H9 (cell line): ENCODE results near the gene HNRNPH1. TPM values are rescaled to one million over a fixed set of nuclear protein-coding genes. Genes with fewer than 3 reads are reported as not detected.

ENCODE experiments used
- DNase-seq: peaks from one replicate; pipeline ENCODE4 v3.0.0-alpha.2; 2017
- H2AFZ ChIP-seq: one replicate; pipeline ENCODE4 v1.6.1; 2013; ENCODE audit warnings: mild to moderate bottlenecking, low read length, control low read depth, moderate library complexity
- H2AK5ac ChIP-seq: 2 replicates; pipeline ENCODE4 v1.6.1; 2013; ENCODE audit warnings: low read length, control low read depth, mixed read lengths; ENCODE audit not compliant: insufficient read length
- H2BK120ac ChIP-seq: one replicate; pipeline ENCODE4 v1.6.1; 2013; ENCODE audit warnings: low read depth, mild to moderate bottlenecking, low read length, control low read depth, inconsistent platforms; ENCODE audit not compliant: poor library complexity, severe bottlenecking
- H2BK12ac ChIP-seq: 2 replicates; pipeline ENCODE4 v1.6.1; 2013; ENCODE audit warnings: low read length, control low read depth, mixed read lengths, low read depth; ENCODE audit not compliant: insufficient read length
- H2BK15ac ChIP-seq: 2 replicates; pipeline ENCODE4 v1.6.1; 2013; ENCODE audit warnings: low read depth, low read length, control low read depth
- H2BK20ac ChIP-seq: one replicate; pipeline ENCODE4 v1.6.1; 2013; ENCODE audit warnings: low read depth, mild to moderate bottlenecking, low read length, control low read depth, inconsistent platforms; ENCODE audit not compliant: poor library complexity, severe bottlenecking
- H2BK5ac ChIP-seq: 2 replicates; pipeline ENCODE4 v1.6.1; 2013; ENCODE audit warnings: low read length, control low read depth, mixed read lengths; ENCODE audit not compliant: insufficient read length
- H3K14ac ChIP-seq: 2 replicates; pipeline ENCODE4 v1.6.1; 2013; ENCODE audit warnings: low read length, control low read depth; ENCODE audit not compliant: insufficient read depth
- H3K18ac ChIP-seq: 2 replicates; pipeline ENCODE4 v1.6.1; 2013; ENCODE audit warnings: low read depth, mild to moderate bottlenecking, mixed read lengths, low read length, control low read depth; ENCODE audit not compliant: insufficient read length
- H3K23ac ChIP-seq: 2 replicates; pipeline ENCODE4 v1.6.1; 2013; ENCODE audit warnings: low read length, control low read depth, mixed read lengths, low read depth; ENCODE audit not compliant: insufficient read length
- H3K23me2 ChIP-seq: 2 replicates; pipeline ENCODE4 v1.6.1; 2013; ENCODE audit warnings: low read depth, mild to moderate bottlenecking, mixed read lengths, low read length, control low read depth; ENCODE audit not compliant: insufficient read length, poor library complexity, severe bottlenecking
- H3K27ac ChIP-seq: 2 replicates; pipeline ENCODE4 v1.5.1; 2013; ENCODE audit warnings: low read length, control low read depth, mixed read lengths, low read depth; ENCODE audit not compliant: insufficient read length
- H3K27me3 ChIP-seq: 2 replicates; pipeline ENCODE4 v1.6.1; 2013; ENCODE audit warnings: low read length, control low read depth, inconsistent platforms; ENCODE audit not compliant: insufficient read depth
- H3K4ac ChIP-seq: 2 replicates; pipeline ENCODE4 v1.6.1; 2013; ENCODE audit warnings: low read depth, mild to moderate bottlenecking, control low read depth, inconsistent platforms, low read length, moderate library complexity
- H3K4me1 ChIP-seq: 2 replicates; pipeline ENCODE4 v1.6.1; 2013; ENCODE audit warnings: low read length, control low read depth, inconsistent platforms; ENCODE audit not compliant: insufficient read depth
- H3K4me2 ChIP-seq: 2 replicates; pipeline ENCODE4 v1.6.1; 2013; ENCODE audit warnings: low read length, control low read depth, mixed read lengths; ENCODE audit not compliant: insufficient read length, insufficient read depth
- H3K56ac ChIP-seq: 2 replicates; pipeline ENCODE4 v1.6.1; 2013; ENCODE audit warnings: low read depth, mild to moderate bottlenecking, mixed read lengths, low read length, control low read depth; ENCODE audit not compliant: insufficient read length
- H3K79me1 ChIP-seq: 2 replicates; pipeline ENCODE4 v1.6.1; 2013; ENCODE audit warnings: low read depth, mild to moderate bottlenecking, moderate library complexity, low read length, control low read depth, inconsistent platforms; ENCODE audit not compliant: insufficient read depth, poor library complexity, severe bottlenecking
- H3K79me2 ChIP-seq: 2 replicates; pipeline ENCODE4 v1.6.1; 2013; ENCODE audit warnings: low read length, control low read depth, inconsistent platforms; ENCODE audit not compliant: insufficient read depth
- H3K9ac ChIP-seq: 2 replicates; pipeline ENCODE4 v1.6.1; 2013; ENCODE audit warnings: low read length, control low read depth, mixed read lengths; ENCODE audit not compliant: insufficient read length; ENCODE audit errors: extremely low read depth
- H3K9me3 ChIP-seq: one replicate; pipeline ENCODE4 v1.6.1; 2013; ENCODE audit warnings: low read depth, low read length, inconsistent platforms; ENCODE audit not compliant: control insufficient read depth
- H3T11ph ChIP-seq: one replicate; pipeline ENCODE4 v1.6.1; 2013; ENCODE audit warnings: mild to moderate bottlenecking, low read length, control low read depth, inconsistent platforms
- H4K20me1 ChIP-seq: one replicate; pipeline ENCODE4 v1.6.1; 2013; ENCODE audit not compliant: control insufficient read depth, insufficient read length, insufficient read depth
- H4K5ac ChIP-seq: 2 replicates; pipeline ENCODE4 v1.6.1; 2013; ENCODE audit warnings: low read depth, mild to moderate bottlenecking, mixed read lengths, low read length, control low read depth; ENCODE audit not compliant: insufficient read length
- H4K8ac ChIP-seq: replicated peaks from 2 replicates; pipeline ENCODE4 v1.6.1; 2013; ENCODE audit warnings: low read length, control low read depth, mixed read lengths, low read depth; ENCODE audit not compliant: insufficient read length
- H4K91ac ChIP-seq: 2 replicates; pipeline ENCODE4 v1.6.1; 2013; ENCODE audit warnings: low read depth, mild to moderate bottlenecking, moderate library complexity, mixed read lengths, low read length, control low read depth; ENCODE audit not compliant: insufficient read length
- H3K27ac Mint-ChIP-seq, 3 experiments: 2 replicates in 2 of 3; 3 replicates in 1 of 3; pipeline ENCODE4 v1.8.0; 2020 to 2021; ENCODE audit warnings: mixed read lengths in 3 of 3, mild to moderate bottlenecking in 1 of 3, moderate library complexity in 1 of 3
- H3K27me3 Mint-ChIP-seq: 2 replicates; pipeline ENCODE4 v1.8.0; 2021; ENCODE audit warnings: low read depth, mild to moderate bottlenecking, moderate library complexity, mixed read lengths
- H3K36me3 Mint-ChIP-seq, 3 experiments: 2 replicates in 2 of 3; 3 replicates in 1 of 3; pipeline ENCODE4 v1.8.0; 2020 to 2021; ENCODE audit warnings: low read depth in 3 of 3, mixed read lengths in 3 of 3; ENCODE audit not compliant: insufficient read depth in 1 of 3
- H3K4me1 Mint-ChIP-seq, 2 experiments: 2 replicates each; pipeline ENCODE4 v1.8.0; 2020; ENCODE audit warnings: mixed read lengths in 2 of 2
- H3K4me3 Mint-ChIP-seq, 2 experiments: 2 replicates in 1 of 2; 3 replicates in 1 of 2; pipeline ENCODE4 v1.8.0; 2020 to 2021; ENCODE audit warnings: mild to moderate bottlenecking in 2 of 2, mixed read lengths in 2 of 2, moderate library complexity in 1 of 2
- H3K9me3 Mint-ChIP-seq, 2 experiments: 2 replicates in 1 of 2; 3 replicates in 1 of 2; pipeline ENCODE4 v1.8.0; 2020; ENCODE audit warnings: mild to moderate bottlenecking in 2 of 2, mixed read lengths in 2 of 2, moderate library complexity in 1 of 2
- WGBS: extraction: QIAGEN DNeasy Blood & Tissue Kit; methylation state at CpG from one replicate; pipeline ENCODE4 v1.1.7; 2013; ENCODE audit warnings: missing lambda C conversion rate, low lambda C conversion rate, mixed read lengths; ENCODE audit not compliant: insufficient read length; ENCODE audit errors: extremely low coverage; 5-methylcytosine and 5-hydroxymethylcytosine counted together
- total RNA-seq: library from RNA; stranded (reverse); gene quantifications from 2 replicates; pipeline ENCODE4 v1.2.1, GENCODE V29; 2021
- TF ChIP-seq, protein P1 (sequence below): fragments of 200-600 bp; sonication (generic); conservative IDR thresholded peaks from 3 replicates; pipeline ENCODE4 v1.8.0; 2021; ENCODE audit warnings: antibody characterized with exemption, mild to moderate bottlenecking

Gene HNRNPH1
- total RNA-seq, 1 experiment from 2014 or later: 1,066 TPM

DNA sequence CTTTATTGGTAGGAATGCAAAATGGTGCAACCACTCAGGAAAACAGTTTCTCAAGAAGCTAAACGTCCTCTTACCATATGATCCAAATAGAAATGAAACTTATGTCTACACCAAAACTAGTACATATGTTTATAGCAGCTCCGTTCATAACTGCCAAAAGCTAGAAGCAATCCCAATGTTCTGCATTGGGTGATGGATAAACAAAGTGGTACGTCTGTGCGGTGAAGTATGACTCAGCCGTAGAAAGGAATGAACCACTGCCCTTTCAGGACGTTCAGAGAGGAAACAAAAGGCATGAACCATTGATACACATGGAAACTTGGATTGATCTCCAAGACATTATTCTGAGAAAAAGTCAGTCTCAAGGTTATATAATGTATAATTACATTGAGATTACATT lies 27.6 kb downstream of the HNRNPH1 start:
- H2BK120ac ChIP-seq: no peak overlapping the region
- no CpG with 5 or more reads among the region's 6 CpGs for WGBS
- H3K27me3 Mint-ChIP-seq: no peaks in the 10 kb centered on the region
- no peak overlapping the region for H3K4me2 ChIP-seq
- H2BK15ac ChIP-seq: no peak overlapping the region
- H4K5ac ChIP-seq: no peak overlapping the region
- no peak overlapping the region for H3K18ac ChIP-seq
- H3K4me1 Mint-ChIP-seq: no peaks in the 10 kb centered on the region
- TF ChIP-seq, protein P1, sequence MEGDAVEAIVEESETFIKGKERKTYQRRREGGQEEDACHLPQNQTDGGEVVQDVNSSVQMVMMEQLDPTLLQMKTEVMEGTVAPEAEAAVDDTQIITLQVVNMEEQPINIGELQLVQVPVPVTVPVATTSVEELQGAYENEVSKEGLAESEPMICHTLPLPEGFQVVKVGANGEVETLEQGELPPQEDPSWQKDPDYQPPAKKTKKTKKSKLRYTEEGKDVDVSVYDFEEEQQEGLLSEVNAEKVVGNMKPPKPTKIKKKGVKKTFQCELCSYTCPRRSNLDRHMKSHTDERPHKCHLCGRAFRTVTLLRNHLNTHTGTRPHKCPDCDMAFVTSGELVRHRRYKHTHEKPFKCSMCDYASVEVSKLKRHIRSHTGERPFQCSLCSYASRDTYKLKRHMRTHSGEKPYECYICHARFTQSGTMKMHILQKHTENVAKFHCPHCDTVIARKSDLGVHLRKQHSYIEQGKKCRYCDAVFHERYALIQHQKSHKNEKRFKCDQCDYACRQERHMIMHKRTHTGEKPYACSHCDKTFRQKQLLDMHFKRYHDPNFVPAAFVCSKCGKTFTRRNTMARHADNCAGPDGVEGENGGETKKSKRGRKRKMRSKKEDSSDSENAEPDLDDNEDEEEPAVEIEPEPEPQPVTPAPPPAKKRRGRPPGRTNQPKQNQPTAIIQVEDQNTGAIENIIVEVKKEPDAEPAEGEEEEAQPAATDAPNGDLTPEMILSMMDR: no peak
- H3K79me2 ChIP-seq: no peaks in the 10 kb centered on the region
- H3K56ac ChIP-seq: no peak overlapping the region
- H4K20me1 ChIP-seq: no peaks in the 10 kb centered on the region
- H3K27ac Mint-ChIP-seq: 0 out of 7 replicates have a peak overlapping the region, but pooled peaks of 1 of the 3 experiments have one; percentile 36
- H3K9me3 ChIP-seq: no peaks in the 10 kb centered on the region
- H4K8ac ChIP-seq: no peak overlapping the region
- H3K4ac ChIP-seq: no peak overlapping the region
- no peak overlapping the region for H3K23ac ChIP-seq
- H2AFZ ChIP-seq: no peak overlapping the region
- no peak overlapping the region for H3T11ph ChIP-seq
- no peak overlapping the region for H2BK5ac ChIP-seq
- H2BK20ac ChIP-seq: no peak overlapping the region
- no peak overlapping the region for H2BK12ac ChIP-seq
- no peak overlapping the region for H3K9ac ChIP-seq
- no peaks in the 10 kb centered on the region for H3K23me2 ChIP-seq
- peaks cover 52 to 94% (median 87%) of the 10 kb centered on the region in 3 experiments for H3K36me3 Mint-ChIP-seq
- no peak for DNase-seq
- H4K91ac ChIP-seq: no peak overlapping the region
- no peaks in the 10 kb centered on the region for H3K27me3 ChIP-seq
- H2AK5ac ChIP-seq: no peak overlapping the region
- no peak overlapping the region for H3K14ac ChIP-seq
- H3K4me1 ChIP-seq: no peaks in the 10 kb centered on the region
- H3K27ac ChIP-seq: no peak overlapping the region
- no peak overlapping the region for H3K4me3 Mint-ChIP-seq
- no peaks in the 10 kb centered on the region for H3K9me3 Mint-ChIP-seq
- no peaks in the 10 kb centered on the region for H3K79me1 ChIP-seq
